Stomach smooth muscle (tissue), 2 donors: ENCODE measurements around the gene MCAM.

Source experiments
- H3K27ac ChIP-seq: one replicate; pipeline ENCODE4 v1.7.0; 2013; ENCODE audit warnings: mild to moderate bottlenecking, low read length, inconsistent platforms
- H3K27me3 ChIP-seq, 2 donors: one replicate each; pipeline ENCODE4 v1.7.0; 2013; ENCODE audit warnings: low read length in 2 of 2; ENCODE audit not compliant: insufficient read depth in 2 of 2, control insufficient read depth in 1 of 2
- H3K36me3 ChIP-seq, 2 donors: one replicate each; pipeline ENCODE4 v1.7.0; 2013; ENCODE audit warnings: low read length in 2 of 2; ENCODE audit not compliant: control insufficient read depth in 2 of 2, insufficient read depth in 2 of 2
- H3K4me1 ChIP-seq: one replicate; pipeline ENCODE4 v1.7.0; 2013; ENCODE audit warnings: low read length; ENCODE audit not compliant: control insufficient read depth, insufficient read depth
- H3K4me3 ChIP-seq, 2 donors: one replicate each; pipeline ENCODE4 v1.7.0; 2013; ENCODE audit warnings: low read length in 2 of 2
- H3K9ac ChIP-seq, 2 donors: one replicate each; pipeline ENCODE4 v1.7.0; 2013; ENCODE audit warnings: low read length in 2 of 2, mild to moderate bottlenecking in 1 of 2
- H3K9me3 ChIP-seq, 2 donors: one replicate each; pipeline ENCODE4 v1.7.0; 2013; ENCODE audit warnings: low read length in 2 of 2; ENCODE audit not compliant: control insufficient read depth in 2 of 2
- donor health status: healthy.
- donor health status: Pancreatic carcinoma.

Gene MCAM

GRCh38 chr11:119316016-119316728, 758 bp downstream of the MCAM start:
- Histone ChIP-seq H3K4me3 (peak overlapping the region; percentile 67 to 86), H3K9ac (peak overlapping the region; percentile 95 to 96), H3K27me3 (peaks cover 2 to 4% of the 10 kb centered on the region in 2 donors), H3K9me3 (no peaks in the 10 kb centered on the region), H3K36me3 (peaks cover 25 to 31% of the 10 kb centered on the region in 2 donors), H3K4me1 (peaks cover 79% of the 10 kb centered on the region), H3K27ac (peak overlapping the region; percentile 97)

DNA sequence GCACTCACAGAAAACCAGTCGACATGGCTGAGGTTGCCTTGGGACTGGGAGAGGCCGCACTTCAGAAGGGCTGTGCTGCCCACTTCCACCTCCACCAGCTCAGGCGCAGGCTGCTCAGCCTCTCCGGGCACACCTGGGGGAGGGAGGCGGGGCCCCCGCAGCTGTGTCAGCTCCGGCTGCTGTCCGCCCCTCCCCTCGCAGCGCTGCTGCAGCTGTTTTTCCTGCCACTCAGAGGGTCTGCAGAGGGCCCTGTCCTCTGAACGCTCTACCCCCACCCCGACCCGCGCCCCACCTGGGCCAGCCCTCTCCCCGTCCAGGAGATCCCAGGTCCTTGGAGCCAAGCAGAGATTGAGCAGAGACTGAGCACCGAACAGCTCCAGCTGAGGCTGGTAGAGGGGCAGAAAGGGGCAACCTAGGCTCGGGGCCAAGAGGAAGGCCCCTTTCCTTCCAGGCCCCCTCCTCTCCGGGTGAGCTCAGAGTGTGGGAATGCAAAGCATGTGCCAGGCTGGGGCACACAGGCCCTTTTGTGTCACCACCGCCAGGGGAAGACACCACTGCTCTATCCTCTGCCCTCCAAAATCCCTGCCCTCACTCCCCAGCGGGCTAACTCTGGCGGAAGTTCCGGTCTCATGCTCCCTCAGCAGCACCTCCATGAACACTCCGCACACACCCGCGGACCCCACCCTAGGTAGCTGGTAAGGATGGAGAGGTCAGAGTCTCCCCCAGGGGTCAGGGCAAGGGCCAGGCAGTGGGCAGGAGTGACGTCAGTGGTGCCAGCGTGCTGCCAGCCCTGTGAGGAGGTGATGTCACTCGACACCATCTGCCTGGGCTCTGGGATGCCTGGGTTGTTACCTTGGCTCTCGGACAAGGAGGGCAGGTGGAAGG, 1.6 kb downstream of the MCAM start:
- Histone ChIP-seq H3K4me3 (peak overlapping the region; percentile 67 to 86), H3K9ac (peak overlapping the region; percentile 95 to 96), H3K27ac (peak overlapping the region; percentile 97), H3K4me1 (peaks cover 74% of the 10 kb centered on the region), H3K36me3 (peaks cover 33 to 39% of the 10 kb centered on the region in 2 donors), H3K9me3 (no peaks in the 10 kb centered on the region), H3K27me3 (peaks cover 2 to 4% of the 10 kb centered on the region in 2 donors)

GRCh38 chr11:119314726-119315125, 2.2 kb downstream of the MCAM start:
- no peaks in the 10 kb centered on the region for H3K9me3 ChIP-seq
- H3K27ac ChIP-seq: peak overlapping the region; percentile 97
- H3K4me3 ChIP-seq: peak overlapping the region; percentile 67 to 86
- H3K4me1 ChIP-seq: peaks cover 67% of the 10 kb centered on the region
- peaks cover 39 to 45% of the 10 kb centered on the region in 2 donors for H3K36me3 ChIP-seq
- peaks cover 2 to 4% of the 10 kb centered on the region in 2 donors for H3K27me3 ChIP-seq
- peak overlapping the region; percentile 95 to 96 for H3K9ac ChIP-seq

GRCh38 chr11:119310682-119311052, 6.3 kb downstream of the MCAM start:
- Histone ChIP-seq H3K4me3 (no peak overlapping the region), H3K4me1 (peaks cover 63% of the 10 kb centered on the region), H3K27ac (peak overlapping the region; percentile 67), H3K9ac (no peak overlapping the region), H3K36me3 (peaks cover 52 to 62% of the 10 kb centered on the region in 2 donors), H3K9me3 (no peaks in the 10 kb centered on the region), H3K27me3 (peaks cover 2 to 4% of the 10 kb centered on the region in 2 donors)

DNA sequence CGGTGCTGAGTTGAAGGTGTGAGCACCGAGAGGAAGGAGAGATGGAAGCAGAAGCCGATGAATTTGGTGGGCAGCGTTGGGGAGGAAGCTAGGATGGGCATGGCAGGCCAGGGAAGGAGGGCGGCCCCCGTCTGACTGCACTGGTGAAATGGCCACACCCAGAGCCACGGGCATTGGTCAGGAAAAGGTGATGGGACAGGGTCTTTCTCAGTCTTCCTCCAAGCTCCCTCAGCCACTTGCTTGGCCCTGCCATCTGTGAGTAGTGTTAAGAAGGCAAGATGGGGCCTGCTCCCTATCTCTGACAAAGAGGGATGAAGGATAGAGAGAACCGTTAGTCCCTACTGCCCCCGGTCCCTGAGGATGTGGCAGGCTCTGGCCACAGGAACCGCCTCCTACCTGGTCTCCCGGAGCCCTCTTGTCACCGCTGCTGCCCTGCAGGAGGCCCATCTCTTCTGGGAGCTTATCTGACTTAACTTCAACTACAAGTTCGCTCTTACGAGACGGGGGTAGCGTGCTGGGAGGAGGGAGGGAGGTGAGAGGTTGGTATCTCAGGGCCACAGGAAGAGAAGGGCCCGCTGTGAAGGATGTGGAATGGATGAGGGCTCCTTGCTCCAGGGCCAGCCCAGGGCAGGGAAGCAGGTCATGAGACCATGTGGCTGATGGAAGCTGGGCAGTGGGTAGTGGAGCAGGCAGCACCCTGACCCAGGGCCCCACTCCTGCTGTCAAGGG, 6.8 kb downstream of the MCAM start:
- Histone ChIP-seq H3K27me3 (peaks cover 0 to 2% of the 10 kb centered on the region in 2 donors), H3K36me3 (peaks cover 54 to 62% of the 10 kb centered on the region in 2 donors), H3K9ac (no peak overlapping the region), H3K4me3 (no peak overlapping the region), H3K4me1 (peaks cover 63% of the 10 kb centered on the region), H3K27ac (peak overlapping the region; percentile 67), H3K9me3 (no peaks in the 10 kb centered on the region)

DNA sequence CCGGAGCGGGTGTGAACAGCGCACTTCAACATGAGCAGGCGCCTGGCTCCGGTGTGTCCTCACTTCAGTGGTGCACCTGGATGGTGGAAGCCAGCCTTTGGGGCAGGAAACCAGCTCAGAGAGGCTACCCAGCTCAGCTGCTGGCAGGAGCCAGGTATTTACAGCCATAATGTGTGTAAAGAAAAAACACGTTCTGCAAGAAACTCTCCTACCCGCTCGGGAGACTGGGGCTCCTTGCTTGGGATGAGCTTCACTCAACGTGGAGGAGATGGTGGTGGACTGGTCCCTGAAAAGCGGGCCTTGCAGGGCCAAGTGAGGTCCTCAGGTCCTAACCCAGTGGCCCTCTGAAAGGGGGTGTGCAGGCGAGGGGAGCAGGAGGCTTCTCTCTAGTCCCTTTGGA, 7.5 kb downstream of the MCAM start:
- Histone ChIP-seq H3K9me3 (no peaks in the 10 kb centered on the region), H3K4me3 (no peak overlapping the region), H3K36me3 (peaks cover 53 to 59% of the 10 kb centered on the region in 2 donors), H3K27ac (no peak overlapping the region), H3K9ac (no peak overlapping the region), H3K4me1 (peaks cover 56% of the 10 kb centered on the region), H3K27me3 (no peaks in the 10 kb centered on the region)

GRCh38 chr11:119307974-119308373, 9.0 kb downstream of the MCAM start:
- Histone ChIP-seq H3K27ac (peak overlapping the region; percentile 49), H3K36me3 (peaks cover 55% of the 10 kb centered on the region in 2 donors), H3K4me1 (peaks cover 48% of the 10 kb centered on the region), H3K9ac (no peak overlapping the region), H3K27me3 (no peaks in the 10 kb centered on the region), H3K4me3 (no peak overlapping the region), H3K9me3 (no peaks in the 10 kb centered on the region)

GRCh38 chr11:119307219-119307618, 9.7 kb downstream of the MCAM start:
- Histone ChIP-seq H3K36me3 (peaks cover 51 to 52% of the 10 kb centered on the region in 2 donors), H3K9ac (peak overlapping the region in 1 of 2 donors; percentile 29), H3K4me1 (peaks cover 42% of the 10 kb centered on the region), H3K27me3 (no peaks in the 10 kb centered on the region), H3K9me3 (no peaks in the 10 kb centered on the region), H3K4me3 (no peak overlapping the region), H3K27ac (peak overlapping the region; percentile 73)

DNA sequence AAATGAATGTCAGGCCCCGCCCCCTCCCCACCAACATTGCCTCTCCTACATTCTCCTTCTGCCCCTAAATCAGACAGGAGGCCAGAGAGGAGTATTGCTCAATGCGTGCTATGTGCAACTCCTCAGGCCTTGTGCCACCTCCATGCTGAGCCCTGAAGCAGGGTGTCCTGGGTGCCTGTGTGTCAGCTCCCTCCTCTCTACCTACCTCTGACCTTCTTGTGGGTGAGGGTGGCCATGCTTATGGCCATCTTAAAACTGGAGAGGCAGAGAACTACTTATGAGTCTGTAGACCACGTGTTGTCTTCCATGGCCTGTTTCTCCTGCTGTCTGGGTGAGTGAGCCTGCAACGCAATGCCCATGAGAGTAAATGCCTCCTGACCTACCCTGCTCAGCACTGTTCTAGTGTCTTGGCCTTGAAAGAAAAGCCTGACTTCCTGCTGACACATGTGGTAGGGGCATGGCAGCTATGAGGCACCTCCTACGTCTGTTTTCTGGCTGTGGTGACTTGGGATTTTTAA, 10.5 kb downstream of the MCAM start:
- Histone ChIP-seq H3K9ac (peak overlapping the region in 1 of 2 donors; percentile 5), H3K4me1 (peaks cover 39% of the 10 kb centered on the region), H3K36me3 (peaks cover 46% of the 10 kb centered on the region in 2 donors)

More for the DNA sequence above, 10.5 kb downstream of the MCAM start:
- no peak overlapping the region for H3K4me3 ChIP-seq
- H3K27me3 ChIP-seq: no peaks in the 10 kb centered on the region
- H3K27ac ChIP-seq: peak overlapping the region; percentile 73
- H3K9me3 ChIP-seq: no peaks in the 10 kb centered on the region
